Measurements from ENCODE around the gene COL5A2. TPM values are rescaled to one million over a fixed set of nuclear protein-coding genes. Genes with fewer than 3 reads are reported as not detected.

COL5A2 gene
- total and polyA plus RNA-seq, 10 of the 15 experiments (the other 5 are each of a cell fraction or from before 2014, with no cell fraction given) = 0.04 to 0.85 (median 0.39) TPM

- ChIA-PET RAD21 (ENCODE audit: unreplicated experiment) (no interaction called here), SMC1A (ENCODE audit: uncharacterized antibody, unreplicated experiment) (no interaction called here), CTCF (no interaction called here), POLR2A (no interaction called here)
- no peak overlapping the region for H2AFZ ChIP-seq (ENCODE audit: control insufficient read depth, low read depth, low read length)
- WGBS (ENCODE audit: insufficient coverage, insufficient replicate concordance, low lambda C conversion rate, missing lambda C conversion rate) = 21% methylated on average over 1 of the region's 1 CpG
- no peaks in the 10 kb centered on the region for H3K4me1 ChIP-seq (ENCODE audit: control insufficient read depth, insufficient read depth, low read length)
- no peak overlapping the region for H3K4me3 ChIP-seq
- H3K79me2 ChIP-seq (ENCODE audit: control insufficient read depth, insufficient read depth, low read length) = no peaks in the 10 kb centered on the region
- H3K36me3 ChIP-seq (ENCODE audit: control insufficient read depth in 2 of 2, insufficient read depth in 2 of 2, low read length in 1 of 2) = no peaks in the 10 kb centered on the region
- no peak overlapping the region for H3K4me2 ChIP-seq (ENCODE audit: control insufficient read depth, insufficient read depth)
- H3K9me3 ChIP-seq (replicated peaks; ENCODE audit: control insufficient read depth, insufficient read depth, low read length) = no peaks in the 10 kb centered on the region
- FAIRE-seq = no peak
- no peak overlapping the region for H3K27ac ChIP-seq (ENCODE audit: control insufficient read depth, insufficient read depth)
- DNase-seq (ENCODE audit: low read depth, low spot score) = no peak
- intact Hi-C loops (cut with micrococcal nuclease; ENCODE audit: unreplicated experiment) (no loop called here), in situ Hi-C loops (cut with MboI) (no loop called here)
- H3K27me3 ChIP-seq (replicated peaks in 1 of 2; ENCODE audit: control insufficient read depth in 2 of 2, insufficient read depth in 2 of 2, low read length in 1 of 2) = no peaks in the 10 kb centered on the region
- no peak for ATAC-seq
- no peak overlapping the region for H3K9ac ChIP-seq (ENCODE audit: control insufficient read depth, insufficient read depth, low read length)
- H4K20me1 ChIP-seq (ENCODE audit: control insufficient read depth, insufficient read depth) = no peaks in the 10 kb centered on the region
- no TSS peak for BruUV-seq (replicated peaks)
- TF ChIP-seq TCF7 (IDR thresholded peaks at IDR 0.05; ENCODE audit: borderline replicate concordance) (no peak), ETV6 (conservative IDR thresholded peaks at IDR 0.05 in 1 of 2, IDR thresholded peaks at IDR 0.05 in 1 of 2; ENCODE audit: borderline replicate concordance in 1 of 2, low read depth in 1 of 2) (no peak), GATAD2B (conservative IDR thresholded peaks at IDR 0.05; ENCODE audit: low read depth) (no peak), PAX5 (IDR thresholded peaks at IDR 0.05; ENCODE audit: borderline replicate concordance, low read depth, low read length) (no peak), YY1 (IDR thresholded peaks at IDR 0.05; ENCODE audit: low read depth, low read length) (no peak), MTA3 (IDR thresholded peaks at IDR 0.05; ENCODE audit: borderline replicate concordance, low read length) (no peak), HSF1 (IDR thresholded peaks at IDR 0.05; ENCODE audit: low read depth, low read length) (no peak)
Measured at GRCh38 chr2:189012351-189012750, 167.2 kb downstream of the COL5A2 start.

- SMC1A ChIA-PET (ENCODE audit: uncharacterized antibody, unreplicated experiment) = interaction anchor here (0.6 kb wide), 1 partner anchor 51 kb away, joined by 3 read pairs; no protein-coding TSS in a partner anchor
- WGBS (ENCODE audit: insufficient coverage, insufficient replicate concordance, low lambda C conversion rate, missing lambda C conversion rate) = 28% methylated on average over 6 of the region's 6 CpGs
- H2AFZ ChIP-seq (ENCODE audit: control insufficient read depth, low read depth, low read length) = no peak overlapping the region
- POLR2A ChIA-PET = no interaction called here
- TF ChIP-seq EED (IDR thresholded peaks at IDR 0.05; ENCODE audit: low read depth) = no peak
- no peak overlapping the region for H3K4me3 ChIP-seq
- RAD21 ChIA-PET (ENCODE audit: unreplicated experiment) = no interaction called here
- no peak overlapping the region for H3K9ac ChIP-seq (ENCODE audit: control insufficient read depth, insufficient read depth, low read length)
- no peak for ATAC-seq
- H3K27me3 ChIP-seq (replicated peaks in 1 of 2; ENCODE audit: control insufficient read depth in 2 of 2, insufficient read depth in 2 of 2, low read length in 1 of 2) = no peaks in the 10 kb centered on the region
- CTCF ChIA-PET = no interaction called here
- H3K36me3 ChIP-seq (ENCODE audit: control insufficient read depth in 2 of 2, insufficient read depth in 2 of 2, low read length in 1 of 2) = no peaks in the 10 kb centered on the region
- no peaks in the 10 kb centered on the region for H4K20me1 ChIP-seq (ENCODE audit: control insufficient read depth, insufficient read depth)
- no peak for DNase-seq (ENCODE audit: low read depth, low spot score)
- no TSS peak for BruUV-seq (replicated peaks)
- no peak overlapping the region for H3K4me2 ChIP-seq (ENCODE audit: control insufficient read depth, insufficient read depth)
- in situ Hi-C loops (cut with MboI) = no loop called here
- no peak overlapping the region for H3K27ac ChIP-seq (ENCODE audit: control insufficient read depth, insufficient read depth)
- H3K4me1 ChIP-seq (ENCODE audit: control insufficient read depth, insufficient read depth, low read length) = no peaks in the 10 kb centered on the region
- H3K9me3 ChIP-seq (replicated peaks; ENCODE audit: control insufficient read depth, insufficient read depth, low read length) = no peaks in the 10 kb centered on the region
- intact Hi-C loops (cut with micrococcal nuclease; ENCODE audit: unreplicated experiment) = no loop called here
- FAIRE-seq = no peak
- H3K79me2 ChIP-seq (ENCODE audit: control insufficient read depth, insufficient read depth, low read length) = no peaks in the 10 kb centered on the region
Measured at GRCh38 chr2:189010536-189010935, 169.0 kb downstream of the COL5A2 start.

Measured in GM12878 (cell line).